Muscle of leg (tissue), 11 donors: Measurements from ENCODE around the gene CNIH2. TPM values are rescaled to one million over a fixed set of nuclear protein-coding genes. Genes with fewer than 3 reads are reported as not detected.

Source experiments
- DNase-seq: peaks from one replicate; pipeline ENCODE4 v3.0.0; 2013
- H3K27ac ChIP-seq: one replicate; pipeline ENCODE4 v1.5.1; 2013; ENCODE audit warnings: mild to moderate bottlenecking, low read length, control low read depth
- H3K27me3 ChIP-seq: one replicate; pipeline ENCODE4 v1.6.1; 2013; ENCODE audit warnings: low read length; ENCODE audit not compliant: control insufficient read depth, insufficient read depth
- H3K36me3 ChIP-seq: one replicate; pipeline ENCODE4 v1.6.1; 2013; ENCODE audit warnings: low read length; ENCODE audit not compliant: control insufficient read depth, insufficient read depth
- H3K4me1 ChIP-seq: one replicate; pipeline ENCODE4 v1.6.1; 2013; ENCODE audit warnings: low read length; ENCODE audit not compliant: control insufficient read depth, insufficient read depth
- H3K4me3 ChIP-seq: one replicate; pipeline ENCODE4 v1.5.1; 2013; ENCODE audit warnings: low read length, control low read depth
- H3K9me3 ChIP-seq: replicated peaks from 2 replicates; pipeline ENCODE4 v1.6.1; 2013; ENCODE audit warnings: low read depth, low read length; ENCODE audit not compliant: control insufficient read depth
- WGBS: methylation state at CpG from one replicate; pipeline ENCODE4 v1.1.5; 2013; ENCODE audit warnings: missing lambda C conversion rate; ENCODE audit not compliant: insufficient coverage; 5-methylcytosine and 5-hydroxymethylcytosine counted together
- polyA plus RNA-seq, 8 donors: library from polyadenylated mRNA; unstranded; fragments of 120-200 nt; gene quantifications; one replicate each; pipeline versions ENCODE4 v1.2.1 to v1.2.3, GENCODE V29; 2013; ENCODE audit warnings: inconsistent platforms in 1 of 8, low replicate concordance in 1 of 8; ENCODE audit not compliant: insufficient read length in 8 of 8, insufficient read depth in 1 of 8
- total RNA-seq: library from RNA; stranded (reverse); fragments of 120-200 nt; gene quantifications from one replicate; pipeline ENCODE4 v1.2.4, GENCODE V29; 2013

Gene CNIH2
- total and polyA plus RNA-seq, 9 donors: 1.0 to 5.4 (median 4.1) TPM

- WGBS: 10% methylated on average over 22 of the region's 35 CpGs
Measured at GRCh38 chr11:66282468-66283455, 4.8 kb downstream of the CNIH2 start.

GRCh38 chr11:66283461-66284105, 5.6 kb downstream of the CNIH2 start:
- H3K9me3 ChIP-seq: no peaks in the 10 kb centered on the region
- H3K27me3 ChIP-seq: peaks cover 1% of the 10 kb centered on the region
- WGBS: 25% methylated on average over 2 of the region's 14 CpGs
- H3K27ac ChIP-seq: no peak overlapping the region
- DNase-seq: no peak
- peaks cover 41% of the 10 kb centered on the region for H3K36me3 ChIP-seq
- H3K4me1 ChIP-seq: peaks cover 59% of the 10 kb centered on the region
- H3K4me3 ChIP-seq: no peak overlapping the region

More at GRCh38 chr11:66282468-66283455, 4.8 kb downstream of the CNIH2 start:
- H3K4me1 ChIP-seq: peaks cover 53% of the 10 kb centered on the region
- H3K27me3 ChIP-seq: peaks cover 2% of the 10 kb centered on the region
- no peak overlapping the region for H3K27ac ChIP-seq
- peaks cover 41% of the 10 kb centered on the region for H3K36me3 ChIP-seq
- H3K9me3 ChIP-seq: no peaks in the 10 kb centered on the region
- peak; percentile 97 for DNase-seq
- no peak overlapping the region for H3K4me3 ChIP-seq

GRCh38 chr11:66284526-66285078, 6.6 kb downstream of the CNIH2 start:
- Histone ChIP-seq H3K27me3 (no peaks in the 10 kb centered on the region), H3K4me1 (peaks cover 51% of the 10 kb centered on the region), H3K4me3 (no peak overlapping the region), H3K36me3 (peaks cover 41% of the 10 kb centered on the region), H3K27ac (no peak overlapping the region), H3K9me3 (no peaks in the 10 kb centered on the region)
- WGBS: 87% methylated on average over 15 of the region's 16 CpGs
- DNase-seq: peak; percentile 17

- Histone ChIP-seq H3K27me3 (peaks cover 7% of the 10 kb centered on the region), H3K36me3 (peaks cover 41% of the 10 kb centered on the region), H3K27ac (no peak overlapping the region), H3K9me3 (no peaks in the 10 kb centered on the region), H3K4me3 (no peak overlapping the region), H3K4me1 (peaks cover 49% of the 10 kb centered on the region)
- 79% methylated on average over 12 of the region's 13 CpGs for WGBS
- DNase-seq: peak; percentile 24
Measured at GRCh38 chr11:66285250-66285947, 7.4 kb downstream of the CNIH2 start.

- no peak for DNase-seq
- Histone ChIP-seq H3K4me1 (peaks cover 40% of the 10 kb centered on the region), H3K27ac (no peak overlapping the region), H3K4me3 (no peak overlapping the region), H3K9me3 (no peaks in the 10 kb centered on the region), H3K27me3 (peaks cover 17% of the 10 kb centered on the region), H3K36me3 (peaks cover 41% of the 10 kb centered on the region)
- 79% methylated on average over 4 of the region's 5 CpGs for WGBS
Measured at GRCh38 chr11:66286699-66287098, 8.7 kb downstream of the CNIH2 start.

- H3K27ac ChIP-seq: no peak overlapping the region
- WGBS: 67% methylated on average over 6 of the region's 10 CpGs
- H3K36me3 ChIP-seq: peaks cover 41% of the 10 kb centered on the region
- H3K4me3 ChIP-seq: no peak overlapping the region
- peaks cover 33% of the 10 kb centered on the region for H3K4me1 ChIP-seq
- DNase-seq: no peak
- H3K9me3 ChIP-seq: no peaks in the 10 kb centered on the region
- H3K27me3 ChIP-seq: peaks cover 23% of the 10 kb centered on the region
Measured at GRCh38 chr11:66287211-66287888, 9.4 kb downstream of the CNIH2 start.

- H3K27me3 ChIP-seq: peaks cover 30% of the 10 kb centered on the region
- H3K4me1 ChIP-seq: peaks cover 26% of the 10 kb centered on the region
- H3K4me3 ChIP-seq: peak overlapping the region; percentile 92
- H3K9me3 ChIP-seq: no peaks in the 10 kb centered on the region
- DNase-seq: no peak
- H3K27ac ChIP-seq: peak overlapping the region; percentile 91
- peaks cover 39% of the 10 kb centered on the region for H3K36me3 ChIP-seq
- WGBS: 19% methylated on average over 14 of the region's 20 CpGs
Measured at GRCh38 chr11:66287889-66288670, 10.1 kb downstream of the CNIH2 start.

GRCh38 chr11:66288671-66289547, 10.9 kb downstream of the CNIH2 start, which contains the start of gene YIF1A:
Gene YIF1A, minus strand, starts transcription at chr11:66289143. Its CDS starts 158 bp downstream, at chr11:66288985.
- peaks cover 38% of the 10 kb centered on the region for H3K27me3 ChIP-seq
- H3K9me3 ChIP-seq: no peaks in the 10 kb centered on the region
- peaks cover 25% of the 10 kb centered on the region for H3K4me1 ChIP-seq
- peaks cover 32% of the 10 kb centered on the region for H3K36me3 ChIP-seq
- peak; percentile 100 for DNase-seq
- peak within 1 kb of the TSS; percentile 96 for H3K27ac ChIP-seq
- H3K4me3 ChIP-seq: peak within 1 kb of the TSS; percentile 92
- whole genome bisulfite sequencing: under 1% methylated on average over 80 of the region's 87 CpGs
